Suppressor macrophage treated with lipopolysaccharide for 1 hour (primary cell): ENCODE data around the gene GCNT1.
"Not testable (repeated sequence)": the region's sequence is repeated elsewhere in the genome, so short reads cannot be mapped to it uniquely, and the experiment has no call there.

Source experiments
- DNase-seq, 3 donors: peaks; one replicate each; pipeline ENCODE4 v3.0.0-alpha.2; 2020 to 2022

Gene GCNT1

DNA sequence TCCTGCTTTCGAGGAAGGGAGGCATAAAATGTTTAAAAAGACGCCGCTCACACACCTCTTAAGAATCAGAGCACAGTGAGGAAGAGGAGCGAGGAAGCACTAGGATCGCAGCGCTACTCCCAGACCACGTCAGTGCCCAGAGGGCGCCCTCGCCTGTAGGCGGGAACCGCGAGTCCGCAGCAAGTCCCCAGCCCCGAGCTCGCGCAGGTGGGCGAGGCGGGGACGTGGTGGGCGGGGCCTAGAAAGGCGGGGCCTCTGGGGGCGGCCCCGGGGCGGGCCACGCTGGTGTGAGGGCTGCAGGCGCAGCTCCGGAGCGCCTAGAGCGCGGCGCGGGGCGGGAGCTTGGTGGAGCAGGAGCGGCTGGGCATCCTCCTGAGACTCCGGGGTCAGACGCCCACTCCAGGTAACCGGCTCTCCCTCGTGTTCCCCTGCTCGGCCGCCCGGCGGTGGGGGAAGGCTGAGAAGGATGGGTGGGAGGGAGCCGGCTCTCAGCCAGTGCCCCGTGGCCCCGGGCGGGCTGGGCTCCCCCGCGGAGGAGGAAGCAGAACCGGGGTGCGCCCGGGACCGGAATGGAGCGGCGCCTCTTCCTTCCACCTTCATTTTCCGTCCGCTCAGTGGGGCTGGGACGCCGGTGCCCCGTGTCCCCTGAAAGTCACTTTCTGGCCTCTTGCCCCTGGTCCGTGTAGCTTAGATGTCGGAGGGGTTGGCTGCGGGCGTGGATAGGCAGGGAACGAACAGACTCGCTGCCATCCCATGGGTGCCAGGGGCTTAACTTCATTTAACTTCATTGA lies at the start of gene GCNT1:
GCNT1 (plus strand) TSS at position 280 of the 791 bp plus-strand sequence. CDS start 43,200 bp downstream, outside the sequence.
- peak; percentile 90 to 96 (median 92) for DNase-seq

- DNase-seq, result peak in 2 of 3 donors; percentile 21 to 31
Observed at GRCh38 chr9:76412638-76413037, 46.3 kb upstream of the GCNT1 start.

DNA sequence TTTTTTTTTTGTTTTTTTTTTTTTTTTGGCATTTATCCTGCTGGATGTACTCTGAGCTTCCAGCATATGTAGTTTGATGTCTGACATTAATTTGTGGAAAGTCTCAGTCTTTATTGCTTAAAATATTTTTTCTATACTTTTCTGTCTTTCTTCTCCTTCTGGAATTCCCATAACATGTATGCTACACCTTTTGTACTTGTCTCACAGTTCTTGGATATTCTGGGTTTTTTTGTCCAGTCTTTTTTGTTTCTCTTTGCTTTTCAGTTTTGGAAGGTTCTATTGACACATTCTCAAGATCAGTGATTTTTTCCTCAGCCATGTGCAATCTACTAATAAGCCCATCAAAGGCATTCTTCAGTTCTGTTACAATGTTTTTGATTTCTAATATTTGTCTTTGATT lies 45.3 kb upstream of the GCNT1 start:
- no peak for DNase-seq

GRCh38 chr9:76414661-76415060 lies 44.3 kb upstream of the GCNT1 start:
- no peak for DNase-seq

- no peak for DNase-seq
Observed at GRCh38 chr9:76415154-76415553, 43.8 kb upstream of the GCNT1 start.

GRCh38 chr9:76415731-76416130 lies 43.3 kb upstream of the GCNT1 start:
- DNase-seq, result no peak

GRCh38 chr9:76417394-76417793 lies 41.6 kb upstream of the GCNT1 start:
- DNase-seq, result no peak

DNA sequence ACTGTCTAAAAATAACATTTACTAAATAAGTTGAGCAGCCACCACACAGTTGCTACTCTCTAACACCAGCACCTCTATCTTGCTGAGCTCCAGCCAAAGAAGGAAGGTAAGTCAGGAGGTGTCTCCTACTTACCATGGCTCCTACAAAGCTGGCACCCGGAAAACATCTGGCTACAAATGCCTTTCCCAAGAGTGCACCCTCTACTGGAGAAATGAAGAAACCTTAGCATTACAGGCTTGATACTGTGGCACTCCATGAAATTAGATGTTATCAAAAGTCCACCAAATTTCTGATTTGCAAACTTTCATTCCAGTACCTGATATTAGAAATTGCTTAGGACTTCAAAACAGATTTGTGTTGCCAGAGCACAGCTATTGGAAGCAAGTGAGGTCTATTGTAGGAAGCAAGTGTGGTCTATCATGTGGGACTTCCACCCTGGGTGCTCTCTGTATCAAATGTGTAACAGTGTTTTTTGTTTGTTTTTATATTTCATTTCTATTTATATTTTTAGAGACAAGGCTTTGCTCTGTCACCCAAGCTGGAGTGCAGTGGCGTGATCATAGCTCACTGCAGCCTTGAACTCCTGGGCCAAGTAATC lies 39.1 kb upstream of the GCNT1 start:
- peak; percentile 46 to 64 (median 62) for DNase-seq

DNA sequence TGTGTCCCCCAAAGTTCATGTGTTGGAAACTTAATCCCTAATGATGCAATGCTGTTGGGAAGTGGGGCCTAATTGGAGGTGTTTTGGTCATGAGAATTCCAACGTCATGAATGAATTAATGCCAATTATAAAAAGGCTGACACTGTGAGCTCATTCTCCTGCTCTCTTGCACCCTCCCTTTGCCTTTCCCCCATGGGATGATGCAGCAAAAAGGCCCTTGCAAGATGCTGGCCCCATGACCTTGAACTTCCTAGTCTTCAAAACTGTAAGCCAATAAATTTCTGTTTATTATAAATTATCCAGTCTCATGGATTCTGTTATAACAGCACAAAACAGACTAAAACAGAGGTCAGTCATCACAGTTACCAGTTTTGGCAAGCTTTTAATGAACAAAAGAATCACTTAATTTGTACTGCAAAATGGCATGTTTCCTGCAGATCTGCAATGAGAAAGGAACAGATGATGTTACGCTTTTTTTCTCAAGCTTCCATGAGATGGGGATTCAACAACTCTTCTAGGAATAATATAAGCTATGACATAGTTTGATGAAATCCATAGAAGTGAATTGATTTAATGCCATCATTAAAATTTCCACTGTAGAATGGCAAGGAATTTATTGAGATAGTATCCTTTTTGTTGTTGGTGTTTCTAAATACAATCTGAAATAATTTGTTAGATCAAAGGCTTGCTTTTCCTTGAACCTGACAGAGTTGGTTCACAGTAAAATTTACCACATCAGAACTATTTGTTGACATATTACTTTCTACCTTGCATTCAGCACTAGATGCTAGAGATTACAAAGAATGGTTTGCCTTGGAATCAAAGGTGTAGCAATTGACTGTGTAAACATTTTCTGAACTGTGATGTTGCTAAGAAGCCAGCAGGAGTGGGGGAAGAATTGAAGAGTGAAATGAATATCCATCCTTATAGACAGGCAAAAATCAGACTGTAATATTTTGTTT lies 35.5 kb upstream of the GCNT1 start:
- DNase-seq, result no peak

- DNase-seq, result no peak
Observed at GRCh38 chr9:76424491-76424890, 34.5 kb upstream of the GCNT1 start.

DNA sequence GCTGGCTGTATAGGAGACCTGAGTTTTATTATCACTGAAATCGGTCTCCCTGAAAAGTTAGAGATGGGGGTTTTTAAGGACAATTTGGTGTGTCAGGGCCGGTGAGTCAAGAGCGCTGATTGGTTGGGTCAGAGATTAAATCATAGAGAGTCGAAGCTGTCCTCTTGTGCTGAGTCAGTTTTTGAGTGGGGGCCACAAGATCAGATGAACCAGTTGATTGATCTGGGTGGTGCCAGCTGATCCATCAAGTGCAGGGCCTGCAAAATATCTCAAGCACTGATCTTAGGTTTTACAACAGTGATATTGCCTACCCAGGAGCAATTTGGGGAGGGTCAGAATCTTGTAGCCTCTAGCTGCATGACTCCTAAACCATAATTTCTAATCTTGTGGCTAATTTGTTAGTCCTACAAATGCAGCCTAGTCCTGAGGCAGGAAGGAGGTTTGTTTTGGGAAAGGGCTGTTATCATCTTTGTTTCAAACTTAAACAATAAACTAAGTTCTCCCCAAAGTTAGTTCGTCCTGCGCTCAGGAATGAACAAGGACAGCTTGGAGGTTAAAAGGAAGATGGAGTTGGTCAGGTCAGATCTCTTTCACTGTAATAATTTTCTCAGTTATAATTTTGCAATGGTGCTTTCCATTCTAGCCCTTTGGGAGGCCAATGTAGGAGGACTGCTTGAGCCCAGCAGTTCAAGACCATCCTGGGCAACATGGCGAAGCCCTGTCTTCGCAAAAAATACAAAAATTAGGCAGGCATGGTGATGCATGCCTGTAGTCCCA lies 33.1 kb upstream of the GCNT1 start:
- no peak for DNase-seq

DNA sequence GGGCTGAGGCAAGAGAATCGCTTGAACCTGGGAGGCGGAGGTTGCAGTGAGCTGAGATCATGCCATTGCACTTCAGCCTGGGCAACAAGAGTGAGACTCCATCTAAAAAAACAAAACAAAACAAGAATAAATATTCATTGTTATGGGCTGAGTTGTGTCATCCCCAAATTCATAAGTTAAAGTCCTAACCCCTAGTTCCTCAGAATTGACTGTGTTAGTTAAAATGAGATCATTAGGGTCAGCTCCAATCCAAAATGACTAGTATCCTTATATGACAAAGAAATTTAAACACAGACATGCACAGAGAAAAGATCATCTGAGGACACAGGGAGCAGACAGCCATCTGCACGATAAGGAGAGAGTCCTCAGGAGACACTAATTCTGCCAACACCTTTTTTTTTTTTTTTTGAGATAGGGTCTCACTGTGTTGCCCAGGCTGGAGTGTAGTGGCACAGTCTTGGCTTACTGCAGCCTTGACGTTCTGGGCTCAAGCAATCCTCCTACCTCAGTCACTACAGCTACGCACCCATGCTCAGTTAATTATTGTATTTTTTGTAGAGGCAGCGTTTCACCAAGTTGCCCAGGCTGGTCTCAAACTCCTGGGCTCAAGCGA lies 32.1 kb upstream of the GCNT1 start:
- DNase-seq, result no peak

DNA sequence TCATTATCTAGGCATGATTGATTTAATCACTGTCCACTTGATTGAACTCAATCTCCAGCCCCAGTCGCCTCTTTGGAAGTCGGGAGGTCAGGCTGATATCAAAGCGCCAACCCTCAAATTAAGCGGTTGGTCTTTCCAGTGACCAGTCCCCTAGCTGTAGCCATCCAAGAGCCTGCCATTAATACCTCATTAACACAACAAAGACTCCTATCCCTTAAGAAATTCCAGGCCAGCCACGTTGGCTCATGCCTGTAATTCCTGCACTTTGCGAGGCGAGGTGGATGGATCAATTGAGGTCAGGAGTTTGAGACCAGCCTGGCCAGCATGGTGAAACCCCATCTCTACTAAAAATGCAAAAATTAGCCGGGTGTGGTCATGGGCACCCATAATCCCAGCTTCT lies 27.4 kb upstream of the GCNT1 start:
- no peak for DNase-seq

GRCh38 chr9:76433406-76433805 lies 25.6 kb upstream of the GCNT1 start:
- DNase-seq, result no peak

DNA sequence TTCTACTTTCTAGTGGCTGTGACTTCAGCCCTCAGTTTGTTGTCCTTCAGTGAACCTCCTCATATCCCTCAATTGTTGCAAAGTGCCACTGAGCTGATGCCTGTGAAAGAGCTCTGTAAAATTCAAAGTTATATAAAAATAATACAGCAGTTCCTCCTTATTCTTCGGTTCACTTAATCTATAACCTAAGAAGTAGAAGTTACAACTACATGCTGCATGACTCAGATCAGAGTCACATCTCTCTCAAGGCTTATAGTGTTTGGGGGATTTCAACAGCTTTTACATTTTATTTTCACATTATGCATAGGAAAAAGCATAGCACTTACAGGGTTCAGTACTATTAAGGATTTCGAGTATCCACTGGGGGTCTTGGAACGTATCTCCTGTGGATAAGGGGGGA lies 25.1 kb upstream of the GCNT1 start:
- DNase-seq, result peak; percentile 48 to 78 (median 73)

GRCh38 chr9:76434897-76435296 lies 24.1 kb upstream of the GCNT1 start:
- not testable (repeated sequence) for DNase-seq

DNA sequence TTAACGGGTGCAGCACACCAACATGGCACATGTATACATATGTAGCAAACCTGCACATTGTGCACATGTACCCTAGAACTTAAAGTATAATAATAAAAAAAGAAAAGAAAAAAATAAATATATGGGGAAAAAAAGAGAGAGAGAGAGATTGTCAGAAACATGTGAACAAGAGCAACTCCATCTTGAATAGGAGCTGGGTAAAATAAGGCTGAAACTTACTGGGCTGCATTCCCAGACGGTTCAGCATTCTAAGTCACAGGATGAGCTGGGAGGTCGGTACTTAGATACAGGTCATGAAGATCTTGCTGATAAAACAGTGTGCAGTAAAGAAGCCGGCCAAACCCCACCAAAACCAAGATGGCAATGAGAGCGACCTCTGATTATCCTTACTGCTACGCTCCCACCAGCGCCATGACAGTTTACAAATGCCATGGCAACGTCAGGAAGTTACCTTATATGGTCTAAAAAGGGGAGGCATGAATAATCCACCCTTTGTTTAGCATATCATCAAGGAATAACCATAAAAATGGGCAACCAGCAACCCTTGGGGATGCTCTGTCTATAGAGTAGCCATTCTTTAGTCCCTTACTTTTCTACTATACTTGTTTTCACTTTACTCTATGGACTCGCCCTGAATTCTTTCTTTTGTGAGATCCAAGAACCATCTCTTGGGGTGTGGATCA lies 21.8 kb upstream of the GCNT1 start:
- DNase-seq, result not testable (repeated sequence)

GRCh38 chr9:76438841-76439588 lies 20.0 kb upstream of the GCNT1 start:
- no peak for DNase-seq

GRCh38 chr9:76441551-76442322 lies 17.2 kb upstream of the GCNT1 start:
- DNase-seq, result peak in 1 of 3 donors; percentile 21

DNA sequence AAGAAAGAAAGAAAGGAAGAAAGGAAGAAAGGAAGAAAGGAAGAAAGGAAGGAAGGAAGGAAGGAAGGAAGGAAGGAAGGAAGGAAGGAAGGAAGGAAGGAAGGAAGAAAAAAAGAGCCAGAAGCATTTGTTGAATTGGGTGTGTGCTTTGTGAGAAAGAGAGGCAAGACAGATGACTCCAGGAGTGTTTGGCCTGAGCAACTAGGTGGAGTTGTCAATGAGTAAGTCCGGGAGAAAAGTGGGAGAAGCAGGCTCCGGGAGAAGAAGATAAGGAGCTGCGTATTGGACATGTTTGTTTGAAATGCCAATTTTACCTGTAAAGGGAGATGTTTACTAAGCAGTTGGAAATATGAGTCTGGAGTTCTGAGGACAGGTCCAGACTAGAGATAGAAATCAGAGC lies 15.1 kb upstream of the GCNT1 start:
- no peak for DNase-seq
